ENCODE measurements around the gene POU2AF2. TPM values are rescaled to one million over a fixed set of nuclear protein-coding genes. Genes with fewer than 3 reads are reported as not detected.
A peak's percentile ranks its signal among the peaks of the same experiment; 100 is the strongest.
"Not testable (repeated sequence)": the region's sequence is repeated elsewhere in the genome, so short reads cannot be mapped to it uniquely, and the experiment has no call there.

POU2AF2 gene
- polyA plus RNA-seq, 1 donor = 0.49 TPM

GRCh38 chr11:111221936-111222335 lies 23.6 kb upstream of the POU2AF2 start:
- not testable (repeated sequence) for H3K9me3 ChIP-seq (ENCODE audit: control insufficient read depth, low read depth, low read length); DNase-seq; H3K4me3 ChIP-seq (ENCODE audit: low read length); H3K4me1 ChIP-seq (ENCODE audit: control insufficient read depth, insufficient read depth, low read length); H3K36me3 ChIP-seq (ENCODE audit: control insufficient read depth, insufficient read depth, low read length); H3K27me3 ChIP-seq (ENCODE audit: control insufficient read depth, insufficient read depth, low read length); H3K27ac ChIP-seq (ENCODE audit: low read length)
- WGBS (ENCODE audit: insufficient coverage, low lambda C conversion rate) = no CpG with 5 or more reads among the region's 39 CpGs

- H3K36me3 ChIP-seq (ENCODE audit: control insufficient read depth, insufficient read depth, low read length); H3K4me1 ChIP-seq (ENCODE audit: control insufficient read depth, insufficient read depth, low read length); DNase-seq; H3K9me3 ChIP-seq (ENCODE audit: control insufficient read depth, low read depth, low read length); H3K4me3 ChIP-seq (ENCODE audit: low read length); H3K27me3 ChIP-seq (ENCODE audit: control insufficient read depth, insufficient read depth, low read length); H3K27ac ChIP-seq (ENCODE audit: low read length): not testable (repeated sequence)
- WGBS (ENCODE audit: insufficient coverage, low lambda C conversion rate) = 100% methylated on average over 2 of the region's 20 CpGs
Observed at GRCh38 chr11:111222821-111223455, 22.6 kb upstream of the POU2AF2 start.

GRCh38 chr11:111225881-111226280 lies 19.6 kb upstream of the POU2AF2 start:
- H3K27ac ChIP-seq (ENCODE audit: low read length) = no peak overlapping the region
- H3K4me3 ChIP-seq (ENCODE audit: low read length) = no peak overlapping the region
- no peaks in the 10 kb centered on the region for H3K36me3 ChIP-seq (ENCODE audit: control insufficient read depth, insufficient read depth, low read length)
- no peak for DNase-seq
- no peaks in the 10 kb centered on the region for H3K4me1 ChIP-seq (ENCODE audit: control insufficient read depth, insufficient read depth, low read length)
- 71% methylated on average over 2 of the region's 3 CpGs for WGBS (ENCODE audit: insufficient coverage, low lambda C conversion rate)
- no peaks in the 10 kb centered on the region for H3K27me3 ChIP-seq (ENCODE audit: control insufficient read depth, insufficient read depth, low read length)
- no peaks in the 10 kb centered on the region for H3K9me3 ChIP-seq (ENCODE audit: control insufficient read depth, low read depth, low read length)

GRCh38 chr11:111229604-111230003 lies 15.9 kb upstream of the POU2AF2 start:
- no CpG with 5 or more reads among the region's 6 CpGs for WGBS (ENCODE audit: insufficient coverage, low lambda C conversion rate)
- DNase-seq = no peak
- no peak overlapping the region for H3K4me3 ChIP-seq (ENCODE audit: low read length)
- H3K27me3 ChIP-seq (ENCODE audit: control insufficient read depth, insufficient read depth, low read length) = no peaks in the 10 kb centered on the region
- no peak overlapping the region for H3K27ac ChIP-seq (ENCODE audit: low read length)
- H3K4me1 ChIP-seq (ENCODE audit: control insufficient read depth, insufficient read depth, low read length) = no peaks in the 10 kb centered on the region
- no peaks in the 10 kb centered on the region for H3K9me3 ChIP-seq (ENCODE audit: control insufficient read depth, low read depth, low read length)
- no peaks in the 10 kb centered on the region for H3K36me3 ChIP-seq (ENCODE audit: control insufficient read depth, insufficient read depth, low read length)

GRCh38 chr11:111230122-111230465 lies 15.4 kb upstream of the POU2AF2 start:
- DNase-seq = no peak
- Histone ChIP-seq H3K36me3 (ENCODE audit: control insufficient read depth, insufficient read depth, low read length) (no peaks in the 10 kb centered on the region), H3K9me3 (ENCODE audit: control insufficient read depth, low read depth, low read length) (no peaks in the 10 kb centered on the region), H3K27ac (ENCODE audit: low read length) (no peak overlapping the region), H3K4me1 (ENCODE audit: control insufficient read depth, insufficient read depth, low read length) (no peaks in the 10 kb centered on the region), H3K4me3 (ENCODE audit: low read length) (no peak overlapping the region), H3K27me3 (ENCODE audit: control insufficient read depth, insufficient read depth, low read length) (no peaks in the 10 kb centered on the region)
- WGBS (ENCODE audit: insufficient coverage, low lambda C conversion rate) = no CpG with 5 or more reads among the region's 6 CpGs

GRCh38 chr11:111231836-111232235 lies 13.7 kb upstream of the POU2AF2 start:
- Histone ChIP-seq H3K27ac (ENCODE audit: low read length) (no peak overlapping the region), H3K4me1 (ENCODE audit: control insufficient read depth, insufficient read depth, low read length) (no peaks in the 10 kb centered on the region), H3K36me3 (ENCODE audit: control insufficient read depth, insufficient read depth, low read length) (no peaks in the 10 kb centered on the region), H3K27me3 (ENCODE audit: control insufficient read depth, insufficient read depth, low read length) (no peaks in the 10 kb centered on the region), H3K4me3 (ENCODE audit: low read length) (no peak overlapping the region), H3K9me3 (ENCODE audit: control insufficient read depth, low read depth, low read length) (no peaks in the 10 kb centered on the region)
- WGBS (ENCODE audit: insufficient coverage, low lambda C conversion rate) = 100% methylated on average over 1 of the region's 3 CpGs
- no peak for DNase-seq

- Histone ChIP-seq H3K4me3 (ENCODE audit: low read length) (no peak overlapping the region), H3K4me1 (ENCODE audit: control insufficient read depth, insufficient read depth, low read length) (no peaks in the 10 kb centered on the region), H3K27ac (ENCODE audit: low read length) (no peak overlapping the region), H3K9me3 (ENCODE audit: control insufficient read depth, low read depth, low read length) (no peaks in the 10 kb centered on the region), H3K36me3 (ENCODE audit: control insufficient read depth, insufficient read depth, low read length) (no peaks in the 10 kb centered on the region), H3K27me3 (ENCODE audit: control insufficient read depth, insufficient read depth, low read length) (no peaks in the 10 kb centered on the region)
- WGBS (ENCODE audit: insufficient coverage, low lambda C conversion rate) = no CpG with 5 or more reads among the region's 2 CpGs
- DNase-seq = peak; percentile 10 to 37
Observed at GRCh38 chr11:111236383-111236782, 9.1 kb upstream of the POU2AF2 start.

GRCh38 chr11:111237926-111238325 lies 7.6 kb upstream of the POU2AF2 start:
- H3K27me3 ChIP-seq (ENCODE audit: control insufficient read depth, insufficient read depth, low read length) = peaks cover 3% of the 10 kb centered on the region
- no peaks in the 10 kb centered on the region for H3K36me3 ChIP-seq (ENCODE audit: control insufficient read depth, insufficient read depth, low read length)
- H3K27ac ChIP-seq (ENCODE audit: low read length) = no peak overlapping the region
- DNase-seq = no peak
- WGBS (ENCODE audit: insufficient coverage, low lambda C conversion rate) = no CpG with 5 or more reads among the region's 1 CpG
- no peaks in the 10 kb centered on the region for H3K4me1 ChIP-seq (ENCODE audit: control insufficient read depth, insufficient read depth, low read length)
- no peaks in the 10 kb centered on the region for H3K9me3 ChIP-seq (ENCODE audit: control insufficient read depth, low read depth, low read length)
- H3K4me3 ChIP-seq (ENCODE audit: low read length) = no peak overlapping the region

GRCh38 chr11:111246956-111247355 lies 1.4 kb downstream of the POU2AF2 start:
- Histone ChIP-seq H3K27ac (ENCODE audit: low read length) (no peak overlapping the region), H3K9me3 (ENCODE audit: control insufficient read depth, low read depth, low read length) (no peaks in the 10 kb centered on the region), H3K36me3 (ENCODE audit: control insufficient read depth, insufficient read depth, low read length) (no peaks in the 10 kb centered on the region), H3K27me3 (ENCODE audit: control insufficient read depth, insufficient read depth, low read length) (peaks cover 7% of the 10 kb centered on the region), H3K4me1 (ENCODE audit: control insufficient read depth, insufficient read depth, low read length) (no peaks in the 10 kb centered on the region), H3K4me3 (ENCODE audit: low read length) (no peak overlapping the region)
- no peak for DNase-seq
- no CpG with 5 or more reads among the region's 1 CpG for WGBS (ENCODE audit: insufficient coverage, low lambda C conversion rate)

- H3K4me3 ChIP-seq (ENCODE audit: low read length) = no peak overlapping the region
- no peak overlapping the region for H3K27ac ChIP-seq (ENCODE audit: low read length)
- H3K4me1 ChIP-seq (ENCODE audit: control insufficient read depth, insufficient read depth, low read length) = no peaks in the 10 kb centered on the region
- no CpG with 5 or more reads among the region's 2 CpGs for WGBS (ENCODE audit: insufficient coverage, low lambda C conversion rate)
- no peaks in the 10 kb centered on the region for H3K9me3 ChIP-seq (ENCODE audit: control insufficient read depth, low read depth, low read length)
- no peaks in the 10 kb centered on the region for H3K27me3 ChIP-seq (ENCODE audit: control insufficient read depth, insufficient read depth, low read length)
- H3K36me3 ChIP-seq (ENCODE audit: control insufficient read depth, insufficient read depth, low read length) = no peaks in the 10 kb centered on the region
- DNase-seq = no peak
Observed at GRCh38 chr11:111250936-111251335, 5.4 kb downstream of the POU2AF2 start.

GRCh38 chr11:111253131-111253530 lies 7.6 kb downstream of the POU2AF2 start:
- no peak overlapping the region for H3K27ac ChIP-seq (ENCODE audit: low read length)
- H3K4me1 ChIP-seq (ENCODE audit: control insufficient read depth, insufficient read depth, low read length) = no peaks in the 10 kb centered on the region
- H3K36me3 ChIP-seq (ENCODE audit: control insufficient read depth, insufficient read depth, low read length) = no peaks in the 10 kb centered on the region
- no peak overlapping the region for H3K4me3 ChIP-seq (ENCODE audit: low read length)
- H3K9me3 ChIP-seq (ENCODE audit: control insufficient read depth, low read depth, low read length) = no peaks in the 10 kb centered on the region
- no peak for DNase-seq
- H3K27me3 ChIP-seq (ENCODE audit: control insufficient read depth, insufficient read depth, low read length) = no peaks in the 10 kb centered on the region
- 100% methylated on average over 1 of the region's 1 CpG for WGBS (ENCODE audit: insufficient coverage, low lambda C conversion rate)
